ENCODE results near the gene MEG3. TPM values are rescaled to one million over a fixed set of nuclear protein-coding genes. Genes with fewer than 3 reads are reported as not detected.

MEG3 gene
- polyA plus RNA-seq, 1 donor from 2014 or later: not detected

DNA sequence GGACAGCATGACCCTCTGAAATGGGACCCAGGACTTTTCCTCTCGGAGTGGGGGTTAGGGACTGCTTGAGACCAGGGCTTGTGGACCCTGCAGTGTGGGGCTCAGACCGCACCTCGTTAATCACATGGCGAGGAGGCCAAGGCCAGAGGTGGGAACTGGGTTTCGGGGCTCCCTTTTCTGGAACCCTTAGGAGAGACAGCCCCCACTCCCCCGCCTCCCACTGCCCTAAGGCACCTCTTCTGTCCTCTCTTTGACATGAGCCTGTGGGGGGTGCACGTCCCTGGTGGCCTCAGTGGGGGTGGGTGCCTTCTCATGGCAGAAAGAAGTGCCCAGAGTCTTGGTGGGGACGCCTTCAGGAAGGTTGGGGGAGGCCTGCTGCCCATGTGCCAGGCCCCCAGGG, 53.3 kb downstream of the MEG3 start:
- no peaks in the 10 kb centered on the region for H3K36me3 ChIP-seq (ENCODE audit: insufficient read depth, low read length)
- no peaks in the 10 kb centered on the region for H3K27me3 ChIP-seq (ENCODE audit: insufficient read depth, low read depth, low read length)

DNA sequence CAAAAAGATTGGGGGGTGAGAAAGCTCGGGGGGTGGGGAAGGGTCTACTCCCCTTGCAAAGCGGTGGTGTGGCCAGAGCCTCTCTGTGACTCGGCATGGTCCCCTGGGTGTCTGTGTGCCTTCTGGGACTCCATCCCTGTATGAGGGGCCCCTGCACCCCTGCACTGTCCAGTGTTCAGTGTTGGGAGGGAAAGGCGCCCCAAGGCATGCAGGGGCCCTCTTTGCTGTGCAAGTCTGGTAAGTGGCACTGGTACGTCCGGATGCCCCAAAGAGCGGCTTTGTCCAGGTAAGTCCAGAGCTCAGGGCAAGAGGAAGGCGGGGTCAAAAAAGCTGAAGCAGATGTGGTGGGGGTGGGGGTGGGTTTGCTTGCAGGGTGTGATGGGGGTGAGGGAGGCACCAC, 53.9 kb downstream of the MEG3 start:
- H4K20me1 ChIP-seq (ENCODE audit: insufficient read depth): no peaks in the 10 kb centered on the region
- no peak overlapping the region for H3K9ac ChIP-seq (ENCODE audit: low read length)
- peaks cover 3% of the 10 kb centered on the region for H3K9me3 ChIP-seq (ENCODE audit: low read length)
- H3K79me2 ChIP-seq (replicated peaks; ENCODE audit: insufficient read depth, low read length): no peaks in the 10 kb centered on the region
- no peak overlapping the region for H3K4me2 ChIP-seq (ENCODE audit: low read length)
- TF ChIP-seq, protein P1, sequence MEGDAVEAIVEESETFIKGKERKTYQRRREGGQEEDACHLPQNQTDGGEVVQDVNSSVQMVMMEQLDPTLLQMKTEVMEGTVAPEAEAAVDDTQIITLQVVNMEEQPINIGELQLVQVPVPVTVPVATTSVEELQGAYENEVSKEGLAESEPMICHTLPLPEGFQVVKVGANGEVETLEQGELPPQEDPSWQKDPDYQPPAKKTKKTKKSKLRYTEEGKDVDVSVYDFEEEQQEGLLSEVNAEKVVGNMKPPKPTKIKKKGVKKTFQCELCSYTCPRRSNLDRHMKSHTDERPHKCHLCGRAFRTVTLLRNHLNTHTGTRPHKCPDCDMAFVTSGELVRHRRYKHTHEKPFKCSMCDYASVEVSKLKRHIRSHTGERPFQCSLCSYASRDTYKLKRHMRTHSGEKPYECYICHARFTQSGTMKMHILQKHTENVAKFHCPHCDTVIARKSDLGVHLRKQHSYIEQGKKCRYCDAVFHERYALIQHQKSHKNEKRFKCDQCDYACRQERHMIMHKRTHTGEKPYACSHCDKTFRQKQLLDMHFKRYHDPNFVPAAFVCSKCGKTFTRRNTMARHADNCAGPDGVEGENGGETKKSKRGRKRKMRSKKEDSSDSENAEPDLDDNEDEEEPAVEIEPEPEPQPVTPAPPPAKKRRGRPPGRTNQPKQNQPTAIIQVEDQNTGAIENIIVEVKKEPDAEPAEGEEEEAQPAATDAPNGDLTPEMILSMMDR (IDR thresholded peaks at IDR 0.05; ENCODE audit: poor library complexity, severe bottlenecking): no peak
- TF ChIP-seq SMC3 (conservative IDR thresholded peaks at IDR 0.05; ENCODE audit: poor library complexity) (no peak), EP300 (conservative IDR thresholded peaks at IDR 0.05; ENCODE audit: poor library complexity, severe bottlenecking) (no peak), EZH2 (IDR thresholded peaks at IDR 0.05; ENCODE audit: borderline replicate concordance, insufficient read depth, low read length, poor library complexity, severe bottlenecking) (no peak), TAF1 (IDR thresholded peaks at IDR 0.05; ENCODE audit: low read depth) (no peak), MXI1 (conservative IDR thresholded peaks at IDR 0.05; ENCODE audit: poor library complexity, severe bottlenecking) (no peak), POLR2AphosphoS5 (IDR thresholded peaks at IDR 0.05) (no peak), RAD21 (conservative IDR thresholded peaks at IDR 0.05) (no peak)
- TF ChIP-seq, protein P2, sequence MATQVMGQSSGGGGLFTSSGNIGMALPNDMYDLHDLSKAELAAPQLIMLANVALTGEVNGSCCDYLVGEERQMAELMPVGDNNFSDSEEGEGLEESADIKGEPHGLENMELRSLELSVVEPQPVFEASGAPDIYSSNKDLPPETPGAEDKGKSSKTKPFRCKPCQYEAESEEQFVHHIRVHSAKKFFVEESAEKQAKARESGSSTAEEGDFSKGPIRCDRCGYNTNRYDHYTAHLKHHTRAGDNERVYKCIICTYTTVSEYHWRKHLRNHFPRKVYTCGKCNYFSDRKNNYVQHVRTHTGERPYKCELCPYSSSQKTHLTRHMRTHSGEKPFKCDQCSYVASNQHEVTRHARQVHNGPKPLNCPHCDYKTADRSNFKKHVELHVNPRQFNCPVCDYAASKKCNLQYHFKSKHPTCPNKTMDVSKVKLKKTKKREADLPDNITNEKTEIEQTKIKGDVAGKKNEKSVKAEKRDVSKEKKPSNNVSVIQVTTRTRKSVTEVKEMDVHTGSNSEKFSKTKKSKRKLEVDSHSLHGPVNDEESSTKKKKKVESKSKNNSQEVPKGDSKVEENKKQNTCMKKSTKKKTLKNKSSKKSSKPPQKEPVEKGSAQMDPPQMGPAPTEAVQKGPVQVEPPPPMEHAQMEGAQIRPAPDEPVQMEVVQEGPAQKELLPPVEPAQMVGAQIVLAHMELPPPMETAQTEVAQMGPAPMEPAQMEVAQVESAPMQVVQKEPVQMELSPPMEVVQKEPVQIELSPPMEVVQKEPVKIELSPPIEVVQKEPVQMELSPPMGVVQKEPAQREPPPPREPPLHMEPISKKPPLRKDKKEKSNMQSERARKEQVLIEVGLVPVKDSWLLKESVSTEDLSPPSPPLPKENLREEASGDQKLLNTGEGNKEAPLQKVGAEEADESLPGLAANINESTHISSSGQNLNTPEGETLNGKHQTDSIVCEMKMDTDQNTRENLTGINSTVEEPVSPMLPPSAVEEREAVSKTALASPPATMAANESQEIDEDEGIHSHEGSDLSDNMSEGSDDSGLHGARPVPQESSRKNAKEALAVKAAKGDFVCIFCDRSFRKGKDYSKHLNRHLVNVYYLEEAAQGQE (IDR thresholded peaks at IDR 0.05; ENCODE audit: borderline replicate concordance): no peak
- no peaks in the 10 kb centered on the region for H3F3A ChIP-seq (ENCODE audit: insufficient read depth, low read length, poor library complexity, severe bottlenecking)
- H3K36me3 ChIP-seq (ENCODE audit: insufficient read depth, low read length): no peaks in the 10 kb centered on the region
- H3K4me3 ChIP-seq (ENCODE audit: low read length): no peak overlapping the region
- no peaks in the 10 kb centered on the region for H3K9me2 ChIP-seq (ENCODE audit: insufficient read depth, low read length)
- no peaks in the 10 kb centered on the region for H3K27me3 ChIP-seq (ENCODE audit: insufficient read depth, low read depth, low read length)
- H2AFZ ChIP-seq (ENCODE audit: low read depth, low read length): no peak overlapping the region
- H3K27ac ChIP-seq (ENCODE audit: low read length): no peak overlapping the region

More for the DNA sequence above, 53.3 kb downstream of the MEG3 start:
- no peak overlapping the region for H3K9ac ChIP-seq (ENCODE audit: low read length)
- no peak overlapping the region for H3K27ac ChIP-seq (ENCODE audit: low read length)
- no peaks in the 10 kb centered on the region for H3K9me2 ChIP-seq (ENCODE audit: insufficient read depth, low read length)
- no peaks in the 10 kb centered on the region for H3K79me2 ChIP-seq (replicated peaks; ENCODE audit: insufficient read depth, low read length)
- TF ChIP-seq EZH2 (IDR thresholded peaks at IDR 0.05; ENCODE audit: borderline replicate concordance, insufficient read depth, low read length, poor library complexity, severe bottlenecking): no peak
- TF ChIP-seq RAD21 (conservative IDR thresholded peaks at IDR 0.05): no peak
- TF ChIP-seq TAF1 (IDR thresholded peaks at IDR 0.05; ENCODE audit: low read depth): no peak
- TF ChIP-seq MXI1 (conservative IDR thresholded peaks at IDR 0.05; ENCODE audit: poor library complexity, severe bottlenecking): no peak
- TF ChIP-seq, protein P1 (IDR thresholded peaks at IDR 0.05; ENCODE audit: poor library complexity, severe bottlenecking): no peak
- no peak for TF ChIP-seq SMC3 (conservative IDR thresholded peaks at IDR 0.05; ENCODE audit: poor library complexity)
- H3K9me3 ChIP-seq (ENCODE audit: low read length): peaks cover 3% of the 10 kb centered on the region
- H4K20me1 ChIP-seq (ENCODE audit: insufficient read depth): no peaks in the 10 kb centered on the region
- no peak overlapping the region for H3K4me2 ChIP-seq (ENCODE audit: low read length)
- no peak overlapping the region for H2AFZ ChIP-seq (ENCODE audit: low read depth, low read length)
- no peaks in the 10 kb centered on the region for H3F3A ChIP-seq (ENCODE audit: insufficient read depth, low read length, poor library complexity, severe bottlenecking)
- H3K4me3 ChIP-seq (ENCODE audit: low read length): no peak overlapping the region

All from neural cell (in vitro differentiated cells).